Stimulated activated CD4-positive, alpha-beta T cell treated with anti-CD3 and anti-CD28 coated beads, Interleukin-15, amount 100 ng/mL, for 1 hour (primary cell): ENCODE results near the gene C16orf92.

Source experiments
- DNase-seq, 2 donors: peaks; one replicate each; pipeline ENCODE4 v3.0.0-alpha.2; 2020; ENCODE audit warnings: low read depth in 1 of 2, low spot score in 1 of 2

C16orf92 gene

DNA sequence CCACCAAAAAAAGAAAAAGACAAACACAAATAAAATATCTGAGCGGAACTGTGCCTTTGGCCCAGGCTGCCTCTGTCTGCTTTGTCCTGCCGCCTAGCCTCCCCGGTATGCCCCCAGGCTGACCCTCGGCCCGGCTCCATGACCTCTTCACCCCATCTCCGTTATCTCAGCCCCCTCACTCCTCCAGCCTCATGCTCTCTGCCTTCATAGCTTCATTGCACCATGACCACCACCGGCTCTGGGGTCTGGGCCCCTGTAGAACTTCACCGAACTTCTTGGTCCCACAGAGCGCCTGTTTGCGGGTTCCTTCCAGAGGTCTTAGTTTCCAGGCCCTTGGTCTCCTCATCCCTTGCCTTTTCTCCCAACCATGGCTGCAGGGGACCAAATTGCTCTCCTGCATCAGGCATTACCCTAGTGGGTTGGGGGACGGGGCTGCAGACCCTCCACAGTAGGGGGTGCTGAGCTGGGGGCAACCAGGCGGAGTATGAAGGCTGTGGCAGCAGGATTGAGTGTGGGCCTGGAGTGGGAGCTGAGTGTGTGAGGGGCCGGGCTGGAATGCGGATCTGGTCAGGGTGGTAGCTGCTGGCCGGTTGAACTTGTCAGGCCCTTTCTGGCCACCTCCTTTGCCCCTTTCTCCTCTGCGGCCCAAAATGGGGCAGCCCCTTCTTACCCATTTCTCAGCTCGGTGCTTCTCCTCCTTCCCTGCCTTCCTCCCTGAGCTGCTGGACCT lies 34.5 kb upstream of the C16orf92 start:
- DNase-seq: no peak

DNA sequence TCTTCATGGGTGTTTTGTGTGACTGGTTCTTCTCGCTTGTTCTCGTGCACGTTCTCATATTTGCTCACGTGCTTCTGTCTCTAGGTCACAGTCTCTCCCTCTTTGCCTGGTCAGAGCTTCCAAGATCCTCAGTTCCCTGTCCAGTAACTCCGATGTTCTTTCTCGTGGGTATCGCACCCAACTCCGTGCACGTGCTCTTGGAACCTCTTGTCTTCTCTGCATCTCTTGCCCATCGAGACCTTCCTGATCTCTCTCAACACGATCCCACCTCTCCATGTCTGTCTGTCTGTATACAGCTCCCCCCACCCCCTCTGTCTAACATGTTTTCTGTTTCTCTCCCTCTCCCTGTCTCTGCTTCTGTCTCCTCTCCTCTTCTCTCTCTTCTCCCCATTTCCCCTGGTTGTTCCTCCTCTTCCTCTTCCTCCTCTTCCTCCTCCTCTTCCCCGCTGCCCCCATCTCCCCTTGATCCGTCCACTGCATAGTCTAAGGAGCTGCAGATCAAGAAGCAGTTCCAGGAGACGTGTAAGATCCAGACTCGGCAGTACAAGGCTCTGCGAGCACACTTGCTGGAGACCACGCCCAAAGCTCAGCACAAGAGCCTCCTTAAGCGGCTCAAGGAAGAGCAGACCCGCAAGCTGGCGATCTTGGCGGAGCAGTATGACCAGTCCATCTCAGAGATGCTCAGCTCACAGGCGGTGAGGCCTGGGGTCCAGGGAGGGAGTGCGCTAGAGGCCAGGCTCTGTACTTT lies 33.7 kb upstream of the C16orf92 start:
- DNase-seq: no peak

- DNase-seq: no peak
Observed at GRCh38 chr16:29990034-29990433, 33.0 kb upstream of the C16orf92 start.

DNA sequence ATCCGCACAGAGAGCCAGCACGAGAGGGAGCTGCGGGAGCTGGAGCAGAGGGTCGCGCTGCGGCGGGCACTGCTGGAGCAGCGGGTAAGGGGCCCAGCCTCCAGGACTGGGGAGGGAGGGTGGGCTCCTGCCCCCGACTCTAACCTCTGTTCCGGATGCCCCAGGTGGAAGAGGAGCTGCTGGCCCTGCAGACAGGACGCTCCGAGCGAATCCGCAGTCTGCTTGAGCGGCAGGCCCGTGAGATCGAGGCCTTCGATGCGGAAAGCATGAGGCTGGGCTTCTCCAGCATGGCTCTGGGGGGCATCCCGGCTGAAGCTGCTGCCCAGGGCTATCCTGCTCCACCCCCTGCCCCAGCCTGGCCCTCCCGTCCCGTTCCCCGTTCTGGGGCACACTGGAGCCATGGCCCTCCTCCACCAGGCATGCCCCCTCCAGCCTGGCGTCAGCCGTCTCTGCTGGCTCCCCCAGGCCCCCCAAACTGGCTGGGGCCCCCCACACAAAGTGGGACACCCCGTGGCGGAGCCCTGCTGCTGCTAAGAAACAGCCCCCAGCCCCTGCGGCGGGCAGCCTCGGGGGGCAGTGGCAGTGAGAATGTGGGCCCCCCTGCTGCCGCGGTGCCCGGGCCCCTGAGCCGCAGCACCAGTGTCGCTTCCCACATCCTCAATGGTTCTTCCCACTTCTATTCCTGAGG lies 32.0 kb upstream of the C16orf92 start:
- DNase-seq: no peak

DNA sequence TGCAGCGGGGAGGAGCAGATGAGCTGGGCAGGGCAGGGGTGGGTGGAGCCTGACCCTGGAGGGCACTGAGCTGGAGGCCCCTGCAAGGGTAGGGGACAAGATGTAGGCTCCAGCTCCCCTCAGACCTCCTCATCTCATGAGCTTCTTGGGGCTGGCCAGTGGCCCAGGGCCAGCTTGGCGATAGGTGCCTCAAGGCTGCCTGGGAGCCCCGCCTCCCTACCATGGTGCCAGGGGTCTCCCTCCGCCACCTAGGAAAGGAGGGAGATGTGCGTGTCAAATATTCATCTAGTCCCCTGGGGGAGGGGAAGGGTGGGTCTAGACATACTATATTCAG lies 31.5 kb upstream of the C16orf92 start:
- no peak for DNase-seq

GRCh38 chr16:29992344-29992967 lies 30.5 kb upstream of the C16orf92 start:
- no peak for DNase-seq

DNA sequence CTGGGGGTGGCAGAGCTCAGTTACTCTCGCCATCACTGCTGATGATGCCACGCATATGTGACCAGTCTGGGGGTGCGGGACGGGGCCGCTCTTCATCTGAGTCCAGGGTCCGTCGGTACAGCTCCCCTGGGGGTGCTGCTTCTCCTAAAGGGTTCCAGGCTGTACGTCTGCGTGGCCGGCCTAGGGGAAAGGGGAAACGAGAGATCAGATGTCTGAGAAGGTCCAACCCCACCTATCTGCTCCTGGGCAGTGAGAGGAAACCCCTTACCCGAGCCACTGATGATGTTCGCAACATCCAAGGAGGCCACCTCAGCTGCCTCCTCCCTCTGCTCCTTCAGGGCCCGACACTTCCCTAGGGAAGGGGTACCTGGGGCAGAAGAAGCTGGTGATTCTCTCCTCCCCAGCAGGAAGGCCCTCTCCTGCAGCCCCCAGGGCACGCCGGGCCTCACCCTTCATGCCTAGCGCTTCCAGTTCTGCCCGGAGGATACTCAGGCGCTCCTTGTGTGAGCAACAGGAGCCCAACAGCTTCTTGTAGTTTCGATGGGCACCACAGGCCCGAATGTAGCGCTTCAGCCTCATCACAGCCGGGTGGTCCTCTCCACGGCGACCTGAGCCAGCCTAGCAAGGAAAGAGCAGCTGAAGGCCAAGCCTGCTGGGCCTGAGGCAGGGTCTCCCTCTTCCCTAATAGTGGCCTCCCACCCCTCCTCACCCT lies 29.7 kb upstream of the C16orf92 start:
- no peak for DNase-seq

DNA sequence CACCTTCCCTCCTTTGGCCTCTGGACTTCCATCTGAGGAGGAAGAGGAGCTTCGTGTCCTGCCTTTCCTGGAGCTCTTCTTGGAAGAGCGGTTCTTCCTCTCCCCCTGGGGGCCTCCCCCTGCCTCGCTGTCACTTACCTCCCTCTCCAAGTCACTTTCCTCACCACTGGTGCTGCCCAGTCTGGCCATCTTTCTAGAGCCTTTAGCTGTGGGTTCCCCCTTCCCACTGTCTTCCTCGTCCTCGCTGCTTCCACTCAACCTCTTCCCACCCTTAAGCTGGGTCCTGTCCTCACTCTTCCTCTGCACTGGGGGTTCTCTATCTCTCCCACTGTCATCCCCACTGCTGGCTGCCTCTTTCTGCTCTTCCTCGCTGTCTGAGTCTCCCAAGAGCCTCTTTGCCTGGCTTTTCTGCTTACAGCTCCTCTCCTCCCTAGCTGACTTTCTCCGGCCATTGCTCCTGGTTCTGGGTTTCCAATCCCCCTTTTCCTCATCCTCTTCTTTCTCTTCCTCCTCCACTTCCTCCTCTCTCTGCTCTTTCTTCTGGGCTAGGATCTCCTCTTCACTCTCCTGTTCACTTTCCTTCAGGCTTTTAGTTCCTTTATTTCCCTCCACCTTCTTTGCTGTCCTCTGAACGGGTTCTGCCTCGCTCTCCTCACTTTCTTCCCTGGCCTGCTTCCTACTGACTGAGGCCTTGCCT lies 28.9 kb upstream of the C16orf92 start:
- no peak for DNase-seq

DNA sequence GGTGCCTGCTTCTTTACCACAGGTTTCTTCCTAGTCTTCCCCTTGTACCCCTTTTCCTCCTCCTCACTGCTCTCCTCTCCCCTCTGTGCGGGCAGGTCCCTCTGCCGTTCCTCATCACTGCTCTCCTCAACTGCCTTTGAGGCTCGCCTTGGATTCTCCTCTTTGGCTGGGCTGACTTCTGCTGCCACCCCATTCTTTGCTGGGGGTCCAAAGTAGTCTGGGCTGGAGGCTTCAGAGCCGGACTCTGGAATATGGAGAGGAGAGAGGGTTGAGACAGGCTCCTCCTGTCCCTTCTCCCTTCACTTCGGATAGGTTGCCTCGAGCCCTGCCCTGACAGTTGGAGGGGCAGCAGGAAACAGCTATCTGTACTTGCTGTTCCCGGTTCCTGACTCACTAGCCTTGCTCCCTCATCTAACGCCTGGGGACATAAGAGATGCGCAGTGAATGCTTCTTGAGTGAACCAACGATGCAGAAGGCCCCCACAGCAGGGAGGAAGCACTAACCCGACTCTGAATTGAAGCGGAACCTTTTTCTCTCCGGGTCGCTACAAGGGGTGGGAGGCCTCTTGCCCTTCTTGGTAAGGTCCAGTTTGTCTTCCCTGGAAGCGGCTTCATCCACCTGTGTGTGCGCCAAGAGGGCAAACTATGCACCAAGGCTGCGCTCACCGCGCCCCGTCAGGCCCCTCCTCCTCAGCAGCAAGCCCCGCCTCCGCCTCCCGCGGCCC lies 28.2 kb upstream of the C16orf92 start:
- peak in 1 of 2 donors; percentile 58 for DNase-seq

- DNase-seq: peak; percentile 71 to 74
Observed at GRCh38 chr16:29995324-29995910, 27.6 kb upstream of the C16orf92 start, which contains the start of gene HIRIP3. Gene HIRIP3, minus strand, starts transcription at chr16:29995617. Its CDS starts 12 bp downstream, at chr16:29995605.

- peak; percentile 99 for DNase-seq
Observed at GRCh38 chr16:29995911-29996765, 26.9 kb upstream of the C16orf92 start, which contains the start of gene INO80E. Gene INO80E, plus strand, starts transcription at chr16:29996241. Its CDS starts 70 bp downstream, at chr16:29996311.

GRCh38 chr16:29996766-29997250 lies 26.2 kb upstream of the C16orf92 start:
- DNase-seq: no peak

DNA sequence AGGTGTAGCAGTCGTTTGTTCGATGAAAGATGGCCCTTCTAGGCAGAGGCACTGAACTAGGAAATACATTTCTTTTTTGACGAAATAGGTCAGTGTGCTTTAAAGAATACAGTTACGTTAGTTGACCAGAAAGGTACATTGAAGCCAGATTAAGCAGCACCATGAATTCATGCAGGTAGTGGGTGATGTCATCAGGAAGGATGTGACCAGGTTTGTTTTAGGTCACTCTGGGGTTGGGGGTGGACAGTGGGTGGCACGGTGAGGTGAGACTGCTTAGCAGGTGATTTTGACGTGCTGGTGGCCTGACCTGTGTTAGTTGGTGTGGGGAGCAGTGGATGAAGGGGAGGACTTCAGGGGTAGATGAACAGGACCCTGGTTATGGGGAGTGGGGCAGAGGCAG lies 23.4 kb upstream of the C16orf92 start:
- no peak for DNase-seq

DNA sequence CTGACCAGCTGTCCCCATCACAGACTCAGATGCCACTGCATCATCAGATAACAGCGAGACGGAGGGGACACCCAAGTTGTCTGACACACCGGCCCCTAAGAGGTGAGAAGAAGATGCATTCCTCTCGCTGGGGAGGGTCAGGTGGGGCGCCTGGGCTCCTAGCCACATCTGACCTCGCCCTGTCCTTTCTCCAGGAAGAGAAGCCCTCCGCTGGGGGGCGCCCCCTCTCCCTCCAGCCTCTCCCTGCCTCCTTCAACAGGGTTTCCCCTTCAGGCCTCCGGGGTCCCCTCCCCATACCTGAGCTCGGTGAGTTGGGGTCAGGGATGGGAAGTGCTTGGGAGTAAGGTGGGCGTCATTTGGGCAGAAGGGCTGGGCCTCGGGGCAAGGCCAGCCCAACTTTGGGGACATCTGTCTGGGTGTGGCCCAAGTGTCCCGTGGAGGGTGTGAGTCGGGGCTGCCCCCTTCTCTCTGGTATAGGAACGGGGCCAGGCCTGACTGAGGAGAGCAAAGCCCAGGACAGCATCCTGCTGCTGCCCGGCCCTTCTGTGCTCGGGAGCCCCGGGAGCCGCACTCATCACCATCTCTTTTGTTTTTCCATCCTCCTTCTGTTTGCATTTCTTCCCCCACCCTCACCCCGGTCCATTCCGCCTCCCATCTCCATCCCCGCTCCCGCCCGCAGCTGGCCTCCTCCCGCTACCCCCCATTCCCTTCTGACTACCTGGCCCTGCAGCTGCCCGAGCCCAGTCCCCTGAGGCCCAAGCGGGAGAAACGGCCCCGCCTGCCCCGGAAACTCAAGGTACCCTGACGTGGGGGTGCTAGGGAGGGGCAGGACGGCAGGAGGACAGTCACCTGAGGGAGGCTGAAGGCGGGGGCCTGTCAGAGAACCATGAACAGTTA lies 22.0 kb upstream of the C16orf92 start:
- no peak for DNase-seq

DNA sequence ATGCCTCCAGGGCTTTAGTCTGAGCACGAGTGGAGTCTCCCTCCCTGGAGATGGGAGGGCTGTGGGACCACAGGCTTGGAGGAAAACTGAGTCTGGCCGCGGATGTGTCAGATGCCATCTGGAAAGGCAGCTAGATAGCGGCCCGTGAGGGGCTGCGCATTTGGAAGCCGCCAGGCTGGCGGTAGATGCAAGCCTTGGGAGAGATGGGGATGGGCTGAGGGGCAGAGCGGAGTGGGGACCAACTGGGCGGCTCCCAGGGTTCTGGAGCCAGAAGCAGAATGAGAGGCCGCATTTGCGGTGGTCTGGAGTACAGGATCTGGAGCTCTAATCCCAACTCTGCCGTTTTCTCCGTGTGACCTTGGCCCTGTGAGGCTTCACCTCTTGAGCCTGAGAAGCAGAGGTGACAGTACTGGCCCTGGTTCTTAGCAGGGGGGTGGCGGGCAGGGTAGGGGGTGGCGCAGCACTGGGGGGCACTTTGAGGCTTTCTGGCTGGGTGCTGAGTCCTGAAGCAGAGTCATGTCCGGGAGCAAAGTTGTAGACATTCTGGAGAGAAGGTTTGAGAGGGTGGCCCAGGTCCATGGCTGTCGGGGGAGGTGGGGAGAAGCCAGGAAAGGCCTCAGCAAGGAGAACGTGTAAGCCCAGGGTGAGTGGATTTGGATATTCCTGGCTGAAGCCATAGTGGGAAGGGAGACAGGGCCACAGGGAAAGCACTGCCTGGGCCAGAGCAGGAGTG lies 20.2 kb upstream of the C16orf92 start:
- DNase-seq: no peak

GRCh38 chr16:30003670-30004423 lies 19.2 kb upstream of the C16orf92 start:
- DNase-seq: no peak
